H1 (cell line): Measurements from ENCODE around the gene FRK. TPM values are rescaled to one million over a fixed set of nuclear protein-coding genes. Genes with fewer than 3 reads are reported as not detected.

ENCODE experiments used
- CTCF ChIA-PET: fragments of 300-600 bp; sonication (Branson Sonifier 250); formaldehyde crosslinking; loops from one replicate; lab custom pipeline; 2021; ENCODE audit not compliant: partially characterized antibody; lab: Charles Lee
- POLR2A ChIA-PET: fragments of 300-600 bp; sonication (Branson Sonifier 250); formaldehyde crosslinking; loops from one replicate; lab custom pipeline; 2021; ENCODE audit warnings: inconsistent platforms; ENCODE audit not compliant: partially characterized antibody; lab: Charles Lee
- DNase-seq, 2 experiments: peaks; one replicate each; pipeline versions ENCODE4 v3.0.0 to v3.0.0-alpha.2; 2010 to 2022; ENCODE audit warnings: low spot score in 2 of 2, low read depth in 1 of 2, mixed read lengths in 1 of 2
- FAIRE-seq: peaks from 2 replicates; lab custom pipeline; 2011; peaks lifted over from hg19 to GRCh38; lab: Jason Lieb, UNC
- H2AFZ ChIP-seq: 2 replicates; pipeline ENCODE4 v1.8.1; 2012; ENCODE audit warnings: low read length, inconsistent platforms
- H2AK5ac ChIP-seq: 2 replicates; pipeline ENCODE4 v1.6.1; 2013; ENCODE audit warnings: low read depth, low read length
- H2BK120ac ChIP-seq: replicated peaks from 2 replicates; pipeline ENCODE3; 2013; ENCODE audit warnings: low read depth, low read length, inconsistent platforms
- H2BK12ac ChIP-seq: 2 replicates; pipeline ENCODE4 v1.6.1; 2013; ENCODE audit warnings: low read depth, low read length
- H2BK15ac ChIP-seq: 2 replicates; pipeline ENCODE4 v1.6.1; 2013; ENCODE audit warnings: low read length
- H2BK20ac ChIP-seq: 2 replicates; pipeline ENCODE4 v1.6.1; 2013; ENCODE audit warnings: low read length
- H2BK5ac ChIP-seq: 2 replicates; pipeline ENCODE4 v1.6.1; 2013; ENCODE audit warnings: low read depth, low read length
- H3K14ac ChIP-seq: 2 replicates; pipeline ENCODE4 v1.6.1; 2013; ENCODE audit warnings: inconsistent platforms; ENCODE audit not compliant: insufficient read length
- H3K18ac ChIP-seq: 2 replicates; pipeline ENCODE4 v1.6.1; 2013; ENCODE audit warnings: low read length; ENCODE audit errors: extremely low read depth
- H3K23ac ChIP-seq: 2 replicates; pipeline ENCODE4 v1.6.1; 2013; ENCODE audit warnings: inconsistent platforms; ENCODE audit not compliant: insufficient read length
- H3K23me2 ChIP-seq: 2 replicates; pipeline ENCODE4 v1.6.1; 2013; ENCODE audit warnings: low read depth, low read length
- H3K27ac ChIP-seq: 2 replicates; pipeline ENCODE4 v1.6.1; 2011; ENCODE audit warnings: low read depth, low read length, inconsistent platforms
- H3K27me3 ChIP-seq, 4 experiments: replicated peaks in 1 of 4; 1 replicate in 1 of 4; 2 replicates in 3 of 4; pipeline versions ENCODE4 v1.6.1 to v1.8.1; 2011 to 2013; ENCODE audit warnings: low read length in 3 of 4, mild to moderate bottlenecking in 3 of 4, inconsistent platforms in 2 of 4, mixed read lengths in 2 of 4, moderate library complexity in 1 of 4; ENCODE audit not compliant: control insufficient read depth in 3 of 4, insufficient read depth in 3 of 4; ENCODE audit errors: extremely low read depth in 1 of 4
- H3K36me3 ChIP-seq, 4 experiments: 2 replicates each; pipeline versions ENCODE4 v1.6.1 to v1.8.1; 2011 to 2013; ENCODE audit warnings: mild to moderate bottlenecking in 4 of 4, low read length in 3 of 4, moderate library complexity in 2 of 4, control low read depth in 1 of 4, inconsistent platforms in 1 of 4; ENCODE audit not compliant: insufficient read depth in 4 of 4, control insufficient read depth in 2 of 4
- H3K4ac ChIP-seq: replicated peaks from 2 replicates; pipeline ENCODE3; 2013; ENCODE audit warnings: low read length, low read depth, mixed read lengths, inconsistent platforms; ENCODE audit not compliant: insufficient read length
- H3K4me1 ChIP-seq, 4 experiments: replicated peaks in 1 of 4; 1 replicate in 1 of 4; 2 replicates in 3 of 4; pipeline versions ENCODE4 v1.6.1 to v1.8.1; 2011 to 2013; ENCODE audit warnings: low read length in 3 of 4, inconsistent platforms in 2 of 4, mixed read lengths in 1 of 4; ENCODE audit not compliant: insufficient read depth in 4 of 4, control insufficient read depth in 3 of 4
- H3K4me2 ChIP-seq, 2 experiments: 2 replicates each; pipeline versions ENCODE4 v1.6.1 to v1.8.1; 2011 to 2013; ENCODE audit warnings: low read depth in 2 of 2, low read length in 2 of 2, control low read depth in 1 of 2, inconsistent platforms in 1 of 2, mild to moderate bottlenecking in 1 of 2; ENCODE audit not compliant: insufficient read depth in 1 of 2
- H3K4me3 ChIP-seq, 4 experiments: fragments of 200-600, 300-600 bp in 1 of 4; sonication (generic), shearing (Covaris generic), sonication (Bioruptor Twin) in 1 of 4; 2 replicates each; pipeline versions ENCODE4 v1.5.1 to v1.8.1; 2011 to 2016; ENCODE audit warnings: low read length in 4 of 4, low read depth in 3 of 4, control low read depth in 2 of 4, inconsistent platforms in 2 of 4, mild to moderate bottlenecking in 2 of 4, mixed read lengths in 1 of 4, moderate library complexity in 1 of 4; ENCODE audit not compliant: insufficient read depth in 2 of 4; ENCODE audit errors: extremely low read depth in 1 of 4
- H3K56ac ChIP-seq: replicated peaks from 2 replicates; pipeline ENCODE3; 2013; ENCODE audit warnings: low read depth, mild to moderate bottlenecking, mixed read lengths, low read length, inconsistent platforms; ENCODE audit not compliant: insufficient read length
- H3K79me1 ChIP-seq: 2 replicates; pipeline ENCODE4 v1.6.1; 2013; ENCODE audit warnings: low read depth, low read length, control low read depth
- H3K79me2 ChIP-seq, 2 experiments: 2 replicates each; pipeline versions ENCODE4 v1.6.1 to v1.8.1; 2012 to 2013; ENCODE audit warnings: low read length in 2 of 2, mild to moderate bottlenecking in 2 of 2, inconsistent platforms in 1 of 2; ENCODE audit not compliant: insufficient read depth in 2 of 2, control insufficient read depth in 1 of 2
- H3K9ac ChIP-seq, 4 experiments: replicated peaks in 1 of 4; 1 replicate in 1 of 4; 2 replicates in 3 of 4; pipeline versions ENCODE4 v1.6.1 to v1.8.1; 2011 to 2013; ENCODE audit warnings: low read depth in 3 of 4, low read length in 3 of 4, control low read depth in 2 of 4, mild to moderate bottlenecking in 2 of 4, moderate library complexity in 2 of 4, inconsistent platforms in 1 of 4; ENCODE audit errors: extremely low read depth in 1 of 4
- H3K9me3 ChIP-seq, 2 experiments: 2 replicates each; pipeline versions ENCODE4 v1.6.1 to v1.8.1; 2012 to 2013; ENCODE audit warnings: mild to moderate bottlenecking in 2 of 2, moderate library complexity in 2 of 2, control low read depth in 1 of 2, inconsistent platforms in 1 of 2, low read depth in 1 of 2, low read length in 1 of 2, mixed read lengths in 1 of 2; ENCODE audit not compliant: insufficient read depth in 2 of 2
- H4K20me1 ChIP-seq, 2 experiments: replicated peaks in 1 of 2; 2 replicates each; pipeline versions ENCODE3 to v1.8.1; 2011 to 2013; ENCODE audit warnings: inconsistent platforms in 2 of 2, low read length in 2 of 2, mild to moderate bottlenecking in 1 of 2; ENCODE audit not compliant: insufficient read depth in 2 of 2, control insufficient read depth in 1 of 2
- H4K5ac ChIP-seq: 2 replicates; pipeline ENCODE4 v1.6.1; 2013; ENCODE audit warnings: low read length, low read depth, mixed read lengths, inconsistent platforms; ENCODE audit not compliant: insufficient read length
- H4K8ac ChIP-seq: 2 replicates; pipeline ENCODE4 v1.8.0; 2013; ENCODE audit warnings: mild to moderate bottlenecking, moderate library complexity, low read length, inconsistent platforms; ENCODE audit not compliant: insufficient read depth; ENCODE audit errors: extremely low read depth
- H4K91ac ChIP-seq: replicated peaks from 2 replicates; pipeline ENCODE3; 2013; ENCODE audit warnings: low read length, mixed read lengths, inconsistent platforms; ENCODE audit not compliant: insufficient read length
- BCL11A ChIP-seq, 2 experiments: IDR thresholded peaks; one replicate each; pipeline ENCODE4 v1.6.1; 2011; ENCODE audit warnings: low read depth in 2 of 2, low read length in 2 of 2, mild to moderate bottlenecking in 2 of 2
- FOSL1 ChIP-seq: IDR thresholded peaks from 2 replicates; pipeline ENCODE4 v1.6.1; 2011; ENCODE audit warnings: mild to moderate bottlenecking, low read depth, low read length, moderate library complexity; ENCODE audit not compliant: insufficient read depth
- JUND ChIP-seq: IDR thresholded peaks from 2 replicates; pipeline ENCODE4 v1.6.1; 2011; ENCODE audit warnings: mild to moderate bottlenecking, improper control_type of control experiment, low read length
- PHF8 ChIP-seq: fragments of 200-600 bp; sonication (generic); conservative IDR thresholded peaks from 2 replicates; pipeline ENCODE4 v1.7.1; 2012; ENCODE audit warnings: low read depth, mild to moderate bottlenecking, inconsistent platforms, low read length, moderate library complexity
- RAD21 ChIP-seq, 2 experiments: IDR thresholded peaks in 1 of 2; conservative IDR thresholded peaks in 1 of 2; 2 replicates each; pipeline ENCODE4 v1.6.1; 2011; ENCODE audit warnings: low read depth in 2 of 2, low read length in 2 of 2, improper control_type of control experiment in 1 of 2, inconsistent platforms in 1 of 2, mild to moderate bottlenecking in 1 of 2, moderate library complexity in 1 of 2
- RFX5 ChIP-seq: IDR thresholded peaks from 2 replicates; pipeline ENCODE4 v1.6.1; 2011; ENCODE audit warnings: low read depth, low read length, improper control_type of control experiment, borderline replicate concordance
- SIRT6 ChIP-seq: IDR thresholded peaks from one replicate; pipeline ENCODE4 v1.7.1; 2012; ENCODE audit warnings: low read length, inconsistent platforms
- SRF ChIP-seq: IDR thresholded peaks from 2 replicates; pipeline ENCODE4 v1.6.1; 2011; ENCODE audit warnings: mild to moderate bottlenecking, low read depth, low read length, moderate library complexity
- TAF7 ChIP-seq: optimal IDR thresholded peaks from 2 replicates; pipeline ENCODE3; 2011; ENCODE audit warnings: low read depth, mild to moderate bottlenecking, inconsistent platforms, low read length, moderate library complexity, borderline replicate concordance
- YY1 ChIP-seq: IDR thresholded peaks from 2 replicates; pipeline ENCODE4 v1.6.1; 2011; ENCODE audit warnings: low read depth, mild to moderate bottlenecking, low read length
- WGBS, 2 experiments: shearing (Covaris generic) in 1 of 2; methylation state at CpG; one replicate each; pipeline versions ENCODE4 v1.1.6 to v1.1.7; 2013 to 2015; ENCODE audit warnings: low lambda C conversion rate in 2 of 2, mixed read lengths in 2 of 2, inconsistent platforms in 1 of 2, low coverage in 1 of 2, missing lambda C conversion rate in 1 of 2; ENCODE audit not compliant: insufficient replicate concordance in 2 of 2, insufficient coverage in 1 of 2, insufficient read length in 1 of 2; ENCODE audit errors: extremely low coverage in 1 of 2, missing lambda C conversion rate in 1 of 2; 5-methylcytosine and 5-hydroxymethylcytosine counted together
- polyA plus RNA-seq, 7 experiments: library from polyadenylated mRNA; depleted of rRNA in 3 of 7; stranded (reverse) in 5 of 7; unstranded in 2 of 7; fragments of >200 nt in 5 of 7; fragments of 200-250 nt in 2 of 7; gene quantifications; 1 replicate in 5 of 7; 2 replicates in 1 of 7; 4 replicates in 1 of 7; pipeline versions ENCODE4 v1.2.1 to v1.2.3, GENCODE V29; 2011 to 2013; ENCODE audit warnings: missing spikeins in 2 of 7, mixed read lengths in 2 of 7
- total RNA-seq: library from RNA; stranded (reverse); fragmentation: NEBNext Ultra II Directional; extraction: Animal tissue kit (Norgen Biotek cat#: 25700); gene quantifications from 2 replicates; pipeline ENCODE4 v1.2.1, GENCODE V29; 2021

FRK gene
- total and polyA plus RNA-seq, 2 of the 8 experiments (the other 6 are each of a cell fraction or from before 2014, with no cell fraction given) = 0.11 to 0.24 TPM

- Histone ChIP-seq H2BK20ac (no peak overlapping the region), H2AK5ac (no peak overlapping the region), H3K23me2 (no peaks in the 10 kb centered on the region), H3K4me2 (no peak overlapping the region), H4K91ac (no peak overlapping the region), H3K4me1 (no peaks in the 10 kb centered on the region), H4K8ac (no peak overlapping the region), H3K27ac (no peak overlapping the region), H3K9me3 (no peaks in the 10 kb centered on the region), H4K5ac (no peak overlapping the region), H2BK12ac (no peak overlapping the region), H3K79me2 (no peaks in the 10 kb centered on the region), H3K18ac (no peak overlapping the region), H2AFZ (no peak overlapping the region), H2BK5ac (no peak overlapping the region), H3K23ac (no peak overlapping the region), H3K9ac (no peak overlapping the region), H3K14ac (no peak overlapping the region), H4K20me1 (no peaks in the 10 kb centered on the region), H3K36me3 (no peaks in the 10 kb centered on the region), H3K79me1 (no peaks in the 10 kb centered on the region), H3K4me3 (no peak overlapping the region), H3K4ac (no peak overlapping the region), H2BK15ac (no peak overlapping the region), H3K27me3 (no peaks in the 10 kb centered on the region), H3K56ac (no peak overlapping the region), H2BK120ac (no peak overlapping the region)
- ChIA-PET CTCF (interaction anchor here (1.1 to 2.2 kb wide), 2 partner anchors 8 to 33 kb away, joined by 3 to 6 read pairs; no protein-coding TSS in a partner anchor), POLR2A (no interaction called here)
- 74% methylated on average over 3 of the region's 3 CpGs; no CpG with 5 or more reads in 1 of the 2 experiments for WGBS, 2 experiments
- no peak for DNase-seq
- FAIRE-seq = no peak
- TF ChIP-seq SRF = no peak
- no peak for TF ChIP-seq YY1
- TF ChIP-seq JUND = no peak
- no peak for TF ChIP-seq BCL11A (IDR thresholded peaks at IDR 0.05; ENCODE audit: low read depth in 2 of 2, low read length in 2 of 2)
- no peak for TF ChIP-seq FOSL1
- no peak for TF ChIP-seq RAD21 (IDR thresholded peaks at IDR 0.05 in 1 of 2, conservative IDR thresholded peaks at IDR 0.05 in 1 of 2; ENCODE audit: low read depth in 2 of 2, low read length in 2 of 2)
- no peak for TF ChIP-seq SIRT6
- no peak for TF ChIP-seq RFX5
- no peak for TF ChIP-seq TAF7
- no peak for TF ChIP-seq PHF8
These were observed 57.0 kb downstream of the FRK start for GRCh38 chr6:116003668-116004067.
